Activated CD8-positive, alpha-beta memory T cell treated with anti-CD3 and anti-CD28 coated beads for 36 hours (primary cell): Measurements from ENCODE around the gene CAMK1D. TPM values are rescaled to one million over a fixed set of nuclear protein-coding genes. Genes with fewer than 3 reads are reported as not detected.
"Not testable (repeated sequence)": the region's sequence is repeated elsewhere in the genome, so short reads cannot be mapped to it uniquely, and the experiment has no call there.

Source experiments
- CTCF ChIA-PET: fragments of 350-600 bp; sonication (Branson Sonifier 250); formaldehyde crosslinking; loops from one replicate; lab custom pipeline; 2021; ENCODE audit warnings: antibody characterized with exemption; lab: Charles Lee
- POLR2A ChIA-PET: fragments of 350-600 bp; sonication (Branson Sonifier 250); formaldehyde crosslinking; loops from one replicate; lab custom pipeline; 2021; ENCODE audit warnings: antibody characterized with exemption; lab: Charles Lee
- total RNA-seq, 2 experiments: library from RNA; stranded (reverse); gene quantifications; one replicate each; pipeline ENCODE4 v1.2.3, GENCODE V29; 2021

The CAMK1D gene
- total RNA-seq, 2 experiments from 2014 or later, result 8.7 to 11.4 TPM

GRCh38 chr10:12862459-12862858 lies 513.1 kb downstream of the CAMK1D start:
- ChIA-PET POLR2A (no interaction called here), CTCF (no interaction called here)

DNA sequence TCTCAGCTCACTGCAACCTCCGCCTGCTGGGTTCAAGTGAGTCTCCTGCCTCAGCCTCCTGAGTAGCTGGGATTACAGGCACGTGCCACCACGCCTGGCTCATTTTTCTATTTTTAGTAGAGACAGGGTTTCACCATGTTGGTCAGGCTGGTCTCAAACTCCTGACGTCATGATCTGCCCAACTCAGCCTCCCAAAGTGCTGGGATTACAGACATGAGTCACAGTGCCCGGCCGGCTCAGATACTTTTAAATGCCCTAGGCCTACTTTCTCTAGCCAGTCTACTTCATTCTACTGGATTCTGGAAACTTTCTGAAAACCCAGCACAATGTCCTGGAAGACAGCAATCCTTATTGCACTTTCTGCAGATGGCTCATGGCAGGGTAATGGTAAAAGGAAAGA lies 516.2 kb downstream of the CAMK1D start:
- CTCF ChIA-PET, POLR2A ChIA-PET: not testable (repeated sequence)

DNA sequence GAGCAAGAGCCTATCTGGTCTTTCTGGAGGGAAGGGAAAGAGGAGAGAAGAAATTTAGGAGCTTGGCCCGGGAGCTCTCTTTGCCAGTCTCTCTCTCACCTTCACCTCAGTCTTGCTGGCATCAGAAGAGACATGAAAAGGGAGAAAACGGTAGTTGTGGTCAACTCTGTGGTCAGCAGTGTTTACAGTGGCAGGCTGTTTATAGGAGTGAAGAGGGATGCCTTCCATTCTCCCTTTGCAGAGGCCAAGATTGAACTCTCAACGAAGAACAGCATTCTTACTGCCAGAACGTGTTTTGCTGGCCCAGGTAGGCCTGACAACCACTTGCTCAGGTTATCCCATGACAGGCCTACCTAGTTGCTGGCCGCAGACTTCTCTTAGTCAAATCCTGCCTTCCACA lies 518.9 kb downstream of the CAMK1D start:
- POLR2A ChIA-PET, result no interaction called here
- CTCF ChIA-PET, result no interaction called here

GRCh38 chr10:12869427-12869826 lies 520.1 kb downstream of the CAMK1D start:
- POLR2A ChIA-PET, result no interaction called here
- CTCF ChIA-PET, result interaction anchor here (1.3 kb wide), 1 partner anchor 13 kb away, joined by 3 read pairs; no protein-coding TSS in a partner anchor

DNA sequence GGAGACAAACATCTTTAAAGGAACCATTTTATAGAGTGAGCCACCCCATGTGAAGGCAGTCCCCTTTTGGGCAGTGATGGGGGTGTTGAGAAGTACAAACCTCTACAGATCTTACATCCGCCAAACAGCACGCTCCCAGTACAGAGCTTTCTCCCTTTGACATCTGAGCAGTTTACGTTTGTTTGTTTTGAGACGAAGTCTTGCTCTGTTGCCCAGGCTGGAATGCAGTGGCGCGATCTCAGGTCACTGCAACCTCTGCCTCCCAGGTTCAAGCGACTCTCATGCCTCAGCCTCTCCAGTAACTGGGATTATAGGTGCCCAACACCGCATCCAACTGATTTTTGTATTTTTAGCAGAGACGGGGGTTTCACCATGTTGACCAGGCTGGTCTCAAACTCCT lies 523.2 kb downstream of the CAMK1D start:
- ChIA-PET POLR2A (no interaction called here), CTCF (no interaction called here)

DNA sequence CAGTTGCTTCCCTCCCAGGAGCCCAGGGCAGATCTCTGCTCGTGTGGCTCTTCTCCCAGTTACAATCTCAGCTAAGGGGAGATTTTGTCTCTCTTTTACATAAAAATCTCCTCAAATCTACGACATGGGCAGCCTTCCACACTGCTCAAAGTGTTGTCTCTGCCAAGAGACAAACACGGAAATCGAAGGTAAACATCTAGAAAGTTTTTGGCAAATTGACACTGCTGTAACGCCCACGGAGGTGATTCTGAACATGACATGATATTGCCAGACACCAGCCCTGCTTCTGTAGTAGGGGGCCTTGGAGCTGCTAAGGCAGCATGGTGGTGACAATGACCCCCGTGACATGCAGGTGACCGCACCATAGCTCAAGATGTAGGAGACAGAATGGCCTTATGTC lies 523.8 kb downstream of the CAMK1D start:
- POLR2A ChIA-PET, result no interaction called here

DNA sequence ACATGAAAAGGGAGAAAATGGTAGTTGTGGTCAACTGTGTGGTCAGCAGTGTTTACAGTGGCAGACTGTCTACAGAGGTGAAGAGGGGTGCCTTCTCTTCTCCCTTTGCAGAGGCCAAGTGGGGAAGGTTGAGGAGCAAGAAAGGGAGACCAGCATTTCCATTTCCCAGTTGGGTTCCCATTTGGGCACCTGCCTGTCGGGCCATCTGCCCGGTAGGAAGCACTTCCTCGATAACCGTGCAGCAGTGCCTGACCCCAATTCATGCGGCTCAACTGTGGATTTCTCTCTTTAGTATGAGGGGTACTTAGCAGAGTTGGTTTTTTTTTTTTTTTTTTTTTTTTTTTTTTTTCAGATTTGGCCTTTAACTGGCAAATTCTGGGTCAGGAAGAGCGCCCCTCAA lies 525.2 kb downstream of the CAMK1D start:
- ChIA-PET CTCF (no interaction called here), POLR2A (no interaction called here)

More for the DNA sequence above, 523.8 kb downstream of the CAMK1D start:
- CTCF ChIA-PET, result no interaction called here

DNA sequence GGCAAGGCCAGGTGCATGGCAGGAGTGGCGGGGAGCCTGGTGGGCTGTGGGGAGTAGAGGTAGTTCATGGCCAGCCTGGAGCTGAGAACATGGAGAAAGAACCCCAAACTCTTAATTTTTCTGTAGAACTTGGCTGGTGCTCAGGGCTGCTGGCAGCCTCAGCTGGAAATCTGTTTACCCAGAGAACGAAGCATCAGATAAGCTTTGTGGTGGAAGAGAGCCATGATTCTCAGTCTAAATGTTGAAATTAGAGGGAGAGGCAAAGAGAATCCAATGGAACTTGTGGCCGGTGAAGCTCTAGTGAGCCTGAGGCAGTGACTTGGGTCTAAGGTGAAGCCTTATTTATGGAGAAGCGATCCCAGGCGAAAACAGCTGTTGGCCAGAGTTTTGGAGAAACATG lies 525.8 kb downstream of the CAMK1D start:
- POLR2A ChIA-PET, result no interaction called here

DNA sequence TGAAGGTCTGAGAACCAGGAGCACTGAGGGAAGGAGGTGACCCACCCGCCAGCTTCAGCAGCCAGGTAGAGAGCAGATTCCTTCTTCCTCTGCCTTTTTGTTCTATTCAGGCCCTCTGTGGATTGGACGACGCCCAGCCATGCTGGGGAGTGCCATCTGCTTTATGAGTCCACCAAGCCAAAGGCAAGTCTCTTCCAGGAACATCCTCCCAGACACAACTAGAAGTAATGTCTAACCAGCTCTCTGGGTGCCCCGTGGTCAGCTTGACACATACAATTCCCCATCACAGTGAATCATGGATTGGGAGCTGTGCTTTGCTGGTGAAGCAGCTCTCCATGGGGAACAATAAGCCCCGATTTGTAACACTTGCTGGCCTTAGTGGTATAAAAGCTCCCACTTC lies 526.9 kb downstream of the CAMK1D start:
- POLR2A ChIA-PET, result no interaction called here
- CTCF ChIA-PET, result no interaction called here

More for the DNA sequence above, 525.8 kb downstream of the CAMK1D start:
- CTCF ChIA-PET, result no interaction called here

DNA sequence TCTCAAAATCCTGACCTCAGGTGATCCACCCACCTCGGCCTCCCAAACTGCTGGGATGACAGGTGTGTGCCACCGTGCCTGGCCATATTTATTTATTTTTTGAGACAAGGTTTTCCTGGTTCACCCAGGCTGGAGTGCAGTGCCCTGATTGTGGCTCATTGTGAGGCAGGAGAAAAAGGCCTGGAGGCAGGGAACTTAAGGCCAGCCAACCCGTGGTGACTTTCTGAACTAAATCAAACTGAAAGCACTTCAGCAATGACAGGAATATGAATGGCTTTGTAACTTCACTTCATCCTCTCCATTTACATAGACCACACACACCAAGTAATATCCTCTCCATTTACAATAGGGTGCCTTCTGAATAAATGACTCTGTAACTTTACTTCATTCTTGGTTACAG lies 527.8 kb downstream of the CAMK1D start:
- CTCF ChIA-PET, result no interaction called here
- POLR2A ChIA-PET, result no interaction called here

DNA sequence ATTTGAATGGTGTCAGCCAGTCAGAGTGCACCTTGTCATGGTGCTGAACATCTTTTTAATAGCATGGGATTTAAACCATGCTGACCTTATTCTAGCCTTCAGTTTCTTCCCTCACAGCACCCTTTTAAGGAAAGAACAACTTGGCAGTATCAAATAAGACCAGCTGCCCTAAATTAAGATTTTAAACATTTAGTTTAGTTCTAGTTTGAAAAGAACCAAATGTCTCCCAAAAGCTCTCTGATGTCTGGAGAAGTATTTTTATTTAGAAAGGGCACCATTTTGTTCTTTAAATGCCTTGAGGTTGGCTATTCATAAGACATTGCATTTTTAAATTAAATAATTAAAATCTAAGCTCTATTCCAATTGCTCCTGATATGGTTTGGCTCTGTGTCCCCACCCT lies 531.1 kb downstream of the CAMK1D start:
- ChIA-PET CTCF (interaction anchor here (1.5 kb wide), 1 partner anchor 22 kb away, joined by 3 read pairs; no protein-coding TSS in a partner anchor), POLR2A (no interaction called here)

DNA sequence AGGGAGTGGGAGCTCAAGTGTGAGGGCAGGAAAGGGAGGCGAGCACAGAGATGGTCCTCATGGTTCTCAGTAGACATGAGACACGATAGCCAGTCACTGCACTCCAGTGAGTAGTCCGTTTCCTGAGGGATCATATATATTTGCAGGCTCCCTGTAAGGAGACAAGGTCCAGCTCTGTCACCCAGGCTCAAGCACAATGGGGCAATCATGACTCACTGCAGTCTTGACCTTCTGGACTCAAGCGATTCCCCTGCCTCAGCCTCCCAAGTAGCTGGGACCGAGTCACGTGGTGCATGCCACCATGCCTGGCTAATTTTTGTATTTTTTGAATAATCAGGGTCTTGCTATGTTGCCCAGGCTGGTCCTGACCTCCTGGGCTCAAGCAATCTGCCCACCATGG lies 535.5 kb downstream of the CAMK1D start:
- ChIA-PET CTCF (interaction anchor here (0.5 kb wide), 1 partner anchor 506 kb away, joined by 3 read pairs; no protein-coding TSS in a partner anchor), POLR2A (no interaction called here)

Other genes with a start within 250 kb of the CAMK1D start
- gene SEC61A2, start 219.9 kb upstream of the CAMK1D start, total RNA-seq, result 10 to 100 TPM; 12.0 to 13.4 TPM
- 100 to 1,000 TPM; 124 to 133 TPM for gene NUDT5, start 153.7 kb upstream of the CAMK1D start, total RNA-seq
- 100 to 1,000 TPM; 165 to 183 TPM for gene CDC123, start 153.4 kb upstream of the CAMK1D start, total RNA-seq